ENCODE data around the gene NCR3LG1.

NCR3LG1 gene

DNA sequence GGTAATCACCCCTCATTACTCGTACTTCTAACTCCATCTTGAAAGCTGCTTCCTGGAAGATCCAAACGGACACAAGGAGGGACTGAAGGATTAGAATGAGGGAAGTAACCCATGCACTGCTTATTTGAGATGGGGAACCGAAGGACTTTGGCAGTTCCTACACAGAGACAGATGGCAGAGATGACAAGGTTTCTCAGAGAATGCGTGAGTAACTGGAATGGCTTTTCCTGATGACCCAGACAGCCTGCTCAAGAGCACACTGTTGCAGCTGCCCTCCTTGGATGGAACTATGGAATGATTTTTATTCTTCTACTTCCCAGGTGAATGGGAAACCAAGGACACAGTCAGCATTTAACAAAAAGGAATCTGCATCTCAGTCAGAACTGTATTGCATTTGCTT is 29.6 kb downstream of the NCR3LG1 start:
- Histone ChIP-seq H4K20me1 (ENCODE audit: control insufficient read depth, insufficient read depth, low read depth, low read length) (0 out of 2 replicates have a peak, but pooled peaks cover 4% of the 10 kb centered on the region), H3K4me1 (ENCODE audit: control insufficient read depth, low read length) (peaks cover 3% of the 10 kb centered on the region), H3K36me3 (ENCODE audit: control insufficient read depth, low read length) (peaks cover 57% of the 10 kb centered on the region), H3F3A (ENCODE audit: control insufficient read depth, insufficient read depth) (peaks cover 7% of the 10 kb centered on the region; the same call in 1 of the 2 replicates), H3K9me2 (replicated peaks; ENCODE audit: control insufficient read depth, low read length) (no peaks in the 10 kb centered on the region), H3K9me3 (ENCODE audit: control insufficient read depth, insufficient read depth, low read length) (no peaks in the 10 kb centered on the region), H3K4me2 (ENCODE audit: low read length) (no peak overlapping the region), H3K27ac (ENCODE audit: low read depth, low read length) (no peak overlapping the region), H3K4me3 (ENCODE audit: low read length) (no peak overlapping the region), H3K79me2 (ENCODE audit: control insufficient read depth, low read length) (no peaks in the 10 kb centered on the region), H3K27me3 (ENCODE audit: control insufficient read depth, low read length) (no peaks in the 10 kb centered on the region)
- TF ChIP-seq EZH2phosphoT487 (IDR thresholded peaks at IDR 0.05; ENCODE audit: borderline replicate concordance, low read length) = no peak
- TF ChIP-seq, protein P1, sequence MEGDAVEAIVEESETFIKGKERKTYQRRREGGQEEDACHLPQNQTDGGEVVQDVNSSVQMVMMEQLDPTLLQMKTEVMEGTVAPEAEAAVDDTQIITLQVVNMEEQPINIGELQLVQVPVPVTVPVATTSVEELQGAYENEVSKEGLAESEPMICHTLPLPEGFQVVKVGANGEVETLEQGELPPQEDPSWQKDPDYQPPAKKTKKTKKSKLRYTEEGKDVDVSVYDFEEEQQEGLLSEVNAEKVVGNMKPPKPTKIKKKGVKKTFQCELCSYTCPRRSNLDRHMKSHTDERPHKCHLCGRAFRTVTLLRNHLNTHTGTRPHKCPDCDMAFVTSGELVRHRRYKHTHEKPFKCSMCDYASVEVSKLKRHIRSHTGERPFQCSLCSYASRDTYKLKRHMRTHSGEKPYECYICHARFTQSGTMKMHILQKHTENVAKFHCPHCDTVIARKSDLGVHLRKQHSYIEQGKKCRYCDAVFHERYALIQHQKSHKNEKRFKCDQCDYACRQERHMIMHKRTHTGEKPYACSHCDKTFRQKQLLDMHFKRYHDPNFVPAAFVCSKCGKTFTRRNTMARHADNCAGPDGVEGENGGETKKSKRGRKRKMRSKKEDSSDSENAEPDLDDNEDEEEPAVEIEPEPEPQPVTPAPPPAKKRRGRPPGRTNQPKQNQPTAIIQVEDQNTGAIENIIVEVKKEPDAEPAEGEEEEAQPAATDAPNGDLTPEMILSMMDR (IDR thresholded peaks at IDR 0.05; ENCODE audit: low read depth, low read length, poor library complexity, severe bottlenecking) = no peak

DNA sequence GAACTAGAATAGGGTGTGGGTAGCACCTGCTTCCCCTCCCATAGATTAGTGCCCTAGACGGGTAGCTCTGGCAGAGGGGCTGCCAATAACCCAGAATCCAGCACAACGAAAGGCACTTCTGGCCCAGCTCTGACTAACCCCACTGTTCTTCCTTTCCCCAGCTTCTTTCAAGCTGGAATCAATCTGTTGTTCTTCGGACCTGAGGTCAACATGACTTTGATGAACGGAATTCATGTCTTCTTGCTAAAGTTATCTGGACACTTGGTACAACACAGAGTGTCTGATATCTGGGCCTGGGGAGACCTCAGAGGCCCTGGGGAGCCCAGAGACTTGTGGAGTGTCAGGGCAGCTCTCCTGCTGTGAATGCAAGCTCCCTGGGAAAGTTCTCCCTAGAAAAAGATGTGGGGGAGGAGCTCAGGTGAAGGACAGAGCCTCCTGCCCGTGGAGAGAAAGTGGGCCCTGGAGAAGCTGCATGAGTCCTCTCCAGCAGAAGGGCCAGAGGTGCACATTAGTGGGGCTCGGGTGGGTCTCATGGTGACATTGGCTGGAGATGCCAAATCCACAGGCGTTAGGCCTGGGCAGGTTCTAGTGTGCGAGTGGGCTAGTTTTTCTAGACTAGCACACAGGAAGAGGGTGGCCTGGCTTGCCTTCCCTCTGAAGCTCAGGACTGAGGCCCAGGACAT is 30.6 kb downstream of the NCR3LG1 start:
- H4K20me1 ChIP-seq (ENCODE audit: control insufficient read depth, insufficient read depth, low read depth, low read length) = 0 out of 2 replicates have a peak, but pooled peaks cover 4% of the 10 kb centered on the region
- TF ChIP-seq, protein P1 (IDR thresholded peaks at IDR 0.05; ENCODE audit: low read depth, low read length, poor library complexity, severe bottlenecking) = no peak
- TF ChIP-seq EZH2phosphoT487 (IDR thresholded peaks at IDR 0.05; ENCODE audit: borderline replicate concordance, low read length) = no peak
- no peak overlapping the region for H3K4me3 ChIP-seq (ENCODE audit: low read length)
- H3K27me3 ChIP-seq (ENCODE audit: control insufficient read depth, low read length) = no peaks in the 10 kb centered on the region
- peaks cover 13% of the 10 kb centered on the region for H3K4me1 ChIP-seq (ENCODE audit: control insufficient read depth, low read length)
- no peaks in the 10 kb centered on the region for H3K9me2 ChIP-seq (replicated peaks; ENCODE audit: control insufficient read depth, low read length)
- no peaks in the 10 kb centered on the region for H3K9me3 ChIP-seq (ENCODE audit: control insufficient read depth, insufficient read depth, low read length)
- peaks cover 47% of the 10 kb centered on the region for H3K36me3 ChIP-seq (ENCODE audit: control insufficient read depth, low read length)
- peaks cover 7% of the 10 kb centered on the region; the same call in 1 of the 2 replicates for H3F3A ChIP-seq (ENCODE audit: control insufficient read depth, insufficient read depth)
- no peak overlapping the region for H3K27ac ChIP-seq (ENCODE audit: low read depth, low read length)
- no peak overlapping the region for H3K4me2 ChIP-seq (ENCODE audit: low read length)
- H3K79me2 ChIP-seq (ENCODE audit: control insufficient read depth, low read length) = no peaks in the 10 kb centered on the region

DNA sequence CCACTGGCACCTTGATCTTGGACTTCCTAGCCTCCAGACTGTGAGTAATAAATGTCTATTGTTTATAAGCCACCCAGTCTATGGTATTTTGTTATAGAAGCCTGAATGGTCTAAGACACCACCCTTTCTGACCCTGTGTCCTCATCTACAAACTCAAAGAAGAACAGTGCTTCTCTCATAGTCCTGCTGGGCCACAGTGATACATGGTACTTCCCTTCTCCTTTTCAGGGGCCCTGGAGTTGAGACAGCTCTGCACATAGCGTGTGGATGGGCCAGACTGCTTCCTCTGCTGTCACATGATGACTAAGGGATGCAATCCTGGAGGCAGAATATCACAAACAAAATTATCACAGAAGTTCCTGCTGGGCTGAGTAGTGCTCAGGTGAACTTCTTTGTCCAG is 31.9 kb downstream of the NCR3LG1 start:
- Histone ChIP-seq H3F3A (ENCODE audit: control insufficient read depth, insufficient read depth) (peaks cover 7% of the 10 kb centered on the region; the same call in 1 of the 2 replicates), H3K36me3 (ENCODE audit: control insufficient read depth, low read length) (peaks cover 34% of the 10 kb centered on the region), H3K4me1 (ENCODE audit: control insufficient read depth, low read length) (peaks cover 14% of the 10 kb centered on the region), H4K20me1 (ENCODE audit: control insufficient read depth, insufficient read depth, low read depth, low read length) (0 out of 2 replicates have a peak, but pooled peaks cover 4% of the 10 kb centered on the region), H3K27ac (ENCODE audit: low read depth, low read length) (no peak overlapping the region), H3K4me3 (ENCODE audit: low read length) (no peak overlapping the region), H3K9me2 (replicated peaks; ENCODE audit: control insufficient read depth, low read length) (no peaks in the 10 kb centered on the region), H3K27me3 (ENCODE audit: control insufficient read depth, low read length) (no peaks in the 10 kb centered on the region), H3K4me2 (ENCODE audit: low read length) (no peak overlapping the region), H3K9me3 (ENCODE audit: control insufficient read depth, insufficient read depth, low read length) (no peaks in the 10 kb centered on the region), H3K79me2 (ENCODE audit: control insufficient read depth, low read length) (no peaks in the 10 kb centered on the region)
- TF ChIP-seq, protein P1 (IDR thresholded peaks at IDR 0.05; ENCODE audit: low read depth, low read length, poor library complexity, severe bottlenecking) = no peak
- TF ChIP-seq EZH2phosphoT487 (IDR thresholded peaks at IDR 0.05; ENCODE audit: borderline replicate concordance, low read length) = no peak
